GM18508 (cell line): ENCODE data around the gene RNF141.

Source experiments
- ATAC-seq: cut with Tn5 transposase; IDR thresholded peaks from one replicate; pipeline ENCODE4 v1.9.1; 2021; ENCODE audit warnings: moderate number of reproducible peaks; ENCODE audit not compliant: insufficient read depth, unreplicated experiment

RNF141 gene

DNA sequence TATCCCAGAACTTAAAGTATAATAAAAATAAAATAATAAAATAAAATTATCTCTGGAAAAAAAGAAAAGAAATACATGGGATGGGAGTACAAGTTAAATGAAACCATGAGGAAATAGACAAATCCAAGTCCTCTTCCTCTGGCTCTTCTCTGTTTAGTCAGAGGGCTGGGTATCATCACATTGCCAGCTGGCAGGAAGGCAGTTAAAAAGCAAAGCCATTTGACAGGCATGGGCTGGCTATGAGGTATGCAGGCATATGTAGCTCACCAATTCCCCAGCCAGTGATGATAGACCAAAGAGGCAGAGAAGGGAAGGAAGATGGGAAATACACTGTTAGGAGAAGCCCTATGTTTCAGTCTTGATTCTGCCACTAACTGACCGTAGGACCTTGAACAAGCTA lies 21.0 kb upstream of the RNF141 start:
- ATAC-seq, result no peak

DNA sequence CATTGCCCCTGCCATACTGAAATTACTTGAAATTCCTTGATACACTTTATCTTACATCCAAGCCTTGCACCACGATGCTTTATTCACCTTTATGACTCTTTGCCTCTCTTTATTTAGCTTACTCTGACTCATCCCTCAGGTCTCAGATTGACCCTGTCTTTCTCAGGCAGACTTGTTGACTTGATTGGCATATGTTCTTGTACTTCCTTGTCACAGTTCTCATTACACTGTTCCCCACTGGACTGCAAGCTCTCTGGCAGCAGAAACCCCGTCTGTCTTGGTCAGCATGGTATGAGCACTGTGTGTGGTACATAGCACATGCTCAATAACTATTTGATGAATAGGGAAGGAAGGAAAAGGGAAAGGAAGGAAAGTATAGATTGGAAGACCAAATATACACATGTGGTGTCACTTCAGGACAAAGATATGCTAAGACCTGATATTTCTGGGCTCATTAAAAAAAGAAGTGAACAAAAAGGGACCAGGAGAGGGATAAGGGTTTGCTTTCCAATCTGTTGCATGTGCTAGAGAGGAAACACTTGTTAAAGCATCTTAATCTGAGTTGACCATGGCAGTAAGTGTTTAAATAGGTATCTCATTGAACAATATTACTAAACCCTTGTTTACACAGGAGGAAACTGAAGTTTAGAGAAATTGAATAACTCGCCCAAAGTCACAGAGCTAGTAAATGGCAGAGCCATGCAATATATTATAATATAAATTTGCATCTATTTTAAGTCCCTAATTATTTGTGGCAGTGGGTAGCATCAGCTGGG lies 20.2 kb upstream of the RNF141 start:
- no peak for ATAC-seq

GRCh38 chr11:10558288-10558687 lies 17.3 kb upstream of the RNF141 start:
- ATAC-seq, result no peak

DNA sequence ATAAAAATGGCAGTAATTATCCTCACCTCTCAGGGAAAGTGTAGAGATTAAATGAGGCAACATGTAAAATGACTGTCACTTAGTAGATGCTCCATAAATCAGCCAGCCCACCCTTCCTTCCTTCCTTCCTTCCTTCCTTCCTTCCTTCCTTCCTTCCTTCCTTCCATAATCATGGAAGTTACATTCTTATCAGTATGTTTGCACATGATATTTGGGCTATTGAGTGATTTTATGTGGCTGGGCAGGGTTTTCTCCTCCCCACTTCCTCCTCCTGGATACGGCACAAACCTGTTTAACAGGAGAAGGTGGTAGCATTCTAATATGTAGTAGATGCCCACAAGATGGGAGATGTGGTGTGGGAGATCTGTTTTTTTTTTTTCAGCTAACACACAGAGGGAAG lies 15.6 kb upstream of the RNF141 start:
- no peak for ATAC-seq

DNA sequence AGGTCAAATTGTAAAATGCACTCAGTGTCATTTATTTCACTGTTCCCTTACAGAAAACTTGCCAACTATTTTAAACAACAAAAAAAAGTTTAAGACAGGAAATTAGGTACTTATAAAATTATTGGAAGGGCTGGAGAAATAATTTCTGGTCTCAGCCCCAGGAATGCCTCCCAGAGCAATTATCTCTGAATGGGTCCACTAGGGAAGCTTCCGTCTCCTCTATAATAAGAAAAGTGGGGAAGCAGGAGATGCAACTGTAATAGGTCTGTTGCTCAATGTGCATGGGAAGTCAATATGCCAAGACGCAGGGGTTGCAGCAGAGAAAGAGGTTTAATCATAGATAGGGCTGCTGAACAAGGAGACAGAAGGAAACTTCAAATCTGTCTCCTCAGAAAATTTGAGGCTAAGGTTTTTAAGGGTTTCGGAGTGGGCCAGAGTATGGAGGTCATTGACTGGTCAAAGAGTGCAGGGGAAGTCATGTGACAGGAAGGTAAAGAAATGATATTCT lies 10.9 kb upstream of the RNF141 start:
- no peak for ATAC-seq

- no peak for ATAC-seq
Observed at GRCh38 chr11:10551290-10551592, 10.3 kb upstream of the RNF141 start.

- ATAC-seq, result no peak
Observed at GRCh38 chr11:10550503-10551289, 9.7 kb upstream of the RNF141 start.

DNA sequence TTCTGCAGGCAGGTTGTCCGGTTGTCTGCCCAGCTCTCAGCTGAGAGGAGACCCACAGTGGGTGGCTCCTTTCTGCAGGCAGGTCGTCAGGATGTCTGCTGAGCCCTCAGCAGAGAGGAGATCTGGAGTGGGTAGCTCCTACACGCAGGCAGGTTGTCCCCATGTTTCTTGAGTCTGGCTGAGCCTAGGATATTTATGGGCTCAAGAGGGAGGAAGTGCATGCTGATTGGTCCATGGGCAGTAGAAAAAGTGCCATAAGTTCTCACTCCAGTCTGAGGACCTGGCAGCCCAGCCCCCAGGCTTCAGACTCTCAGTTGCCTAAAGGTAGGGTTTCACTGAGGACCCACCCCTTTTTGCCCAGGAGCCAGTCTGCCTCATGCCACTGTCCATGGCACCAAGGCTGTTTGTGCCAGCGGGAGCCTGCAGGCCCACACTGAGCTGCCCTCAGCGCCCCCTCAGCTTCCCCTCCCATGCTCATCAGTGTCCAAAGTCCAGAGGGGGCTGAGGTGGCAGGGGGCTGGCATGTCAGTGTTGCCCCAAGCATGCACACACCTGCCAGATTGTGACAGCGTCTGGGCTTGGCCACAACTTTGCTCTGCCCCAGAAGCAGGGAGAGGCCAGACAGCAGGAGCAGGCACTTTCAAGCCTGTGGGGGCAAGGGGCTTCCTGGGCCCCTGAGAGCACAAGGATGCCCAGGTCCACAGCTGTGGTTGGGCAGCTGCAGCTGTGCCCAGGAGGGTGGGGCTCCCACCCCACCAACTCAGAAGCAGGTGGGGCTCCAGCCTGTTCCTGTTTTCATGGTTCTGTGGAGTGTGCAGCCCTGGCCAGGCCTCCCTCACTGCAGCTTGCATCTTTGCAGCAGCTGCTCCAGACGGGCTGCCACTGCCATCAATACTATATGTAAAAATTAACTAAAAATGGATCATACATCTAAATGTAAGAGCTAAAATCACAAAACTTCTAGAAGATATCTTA lies 3.8 kb upstream of the RNF141 start:
- no peak for ATAC-seq

DNA sequence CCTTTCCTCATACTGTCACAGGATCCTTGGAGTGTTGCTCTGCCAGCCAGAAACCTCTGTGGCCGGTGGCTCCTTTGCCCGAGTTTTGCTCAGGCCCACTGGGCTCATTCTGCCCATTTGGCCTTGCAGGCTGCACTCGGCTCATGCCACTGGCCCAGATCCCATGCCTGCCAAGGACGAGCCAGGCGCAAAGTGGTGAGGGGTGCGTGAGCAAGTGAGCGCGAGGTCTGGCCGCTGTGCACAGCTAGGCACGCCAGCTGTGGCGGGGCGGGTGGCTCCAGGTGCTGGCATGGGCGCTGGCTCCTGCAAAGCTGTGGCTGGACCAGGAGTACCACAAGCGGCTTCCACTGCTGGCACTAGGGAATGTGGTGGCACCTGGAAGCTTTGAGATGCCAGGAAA lies 2.8 kb upstream of the RNF141 start:
- no peak for ATAC-seq

GRCh38 chr11:10542776-10543175 lies 1.8 kb upstream of the RNF141 start:
- no peak for ATAC-seq

DNA sequence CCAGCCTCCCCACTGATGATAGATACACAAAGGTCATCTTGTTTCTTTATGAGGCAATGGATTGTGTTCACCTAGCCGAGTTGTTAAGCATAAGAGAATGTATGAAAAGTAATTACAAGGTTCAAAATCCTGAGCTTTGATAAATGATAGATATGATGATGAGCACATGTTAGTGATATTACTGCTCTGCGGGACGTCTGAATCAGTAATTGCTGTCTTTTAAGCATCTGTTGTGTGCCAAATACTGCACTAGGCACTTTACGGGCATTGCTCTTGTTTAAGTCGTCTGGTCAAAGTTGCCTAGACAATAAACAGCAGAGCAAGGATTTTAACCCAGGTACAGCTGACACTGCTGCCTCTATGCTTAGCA lies 559 bp upstream of the RNF141 start:
- no peak for ATAC-seq

DNA sequence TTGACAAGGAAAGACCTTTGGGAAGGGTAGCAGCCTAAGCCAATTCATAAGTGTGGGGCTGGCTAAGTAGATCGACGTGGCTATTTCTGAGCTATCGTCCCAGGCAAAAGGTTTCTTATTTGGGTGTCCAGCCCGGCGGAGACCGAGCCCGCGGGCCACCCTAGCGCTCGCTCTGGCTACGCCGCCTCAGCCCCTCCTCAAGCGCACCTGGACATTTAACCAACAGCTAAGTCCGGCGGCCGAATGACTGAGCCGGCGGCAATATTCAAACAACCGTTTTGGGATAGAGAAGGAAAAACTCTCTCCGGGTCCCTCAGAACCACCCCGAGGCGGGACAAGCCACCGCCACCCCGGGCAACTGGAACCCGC lies 457 bp downstream of the RNF141 start:
- no peak for ATAC-seq

DNA sequence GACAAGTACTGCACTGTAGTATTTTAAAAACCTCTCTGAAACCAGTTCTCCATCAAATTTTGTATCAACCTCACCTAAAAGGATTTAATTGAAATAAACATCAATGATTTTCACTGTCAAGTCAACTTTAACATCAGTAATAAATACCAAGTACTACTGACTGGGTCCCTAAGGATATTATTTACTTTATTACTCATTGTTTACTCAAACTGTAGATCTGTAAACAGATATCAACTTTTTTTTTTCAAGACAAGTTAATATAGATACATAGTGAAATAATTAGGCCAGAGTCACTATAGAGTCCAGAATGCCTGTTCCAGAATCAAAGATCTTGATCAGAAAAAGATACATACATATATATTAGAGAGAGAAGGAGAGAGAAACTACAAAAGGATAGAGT lies 1.6 kb downstream of the RNF141 start:
- ATAC-seq, result no peak

GRCh38 chr11:10538924-10539323 lies 2.1 kb downstream of the RNF141 start:
- ATAC-seq, result no peak

DNA sequence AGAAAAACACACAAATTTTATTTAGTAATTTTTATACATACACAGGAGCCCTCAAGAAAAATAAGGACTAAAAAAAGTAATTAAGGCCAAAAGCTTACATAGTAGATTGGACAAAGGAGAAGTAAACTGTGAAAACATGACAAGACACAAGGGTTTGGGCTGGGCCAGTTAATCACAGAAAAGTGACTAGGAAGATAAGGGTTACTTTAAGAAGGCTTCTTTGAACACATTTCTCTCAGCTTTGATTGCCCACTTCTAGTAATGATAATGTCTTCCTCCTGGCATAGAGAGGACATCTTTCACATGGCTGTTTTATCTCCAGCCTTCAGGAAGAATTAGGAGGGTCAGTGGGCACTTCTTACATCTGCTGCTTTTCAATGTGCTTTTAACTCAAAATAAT lies 3.4 kb downstream of the RNF141 start:
- no peak for ATAC-seq

- no peak for ATAC-seq
Observed at GRCh38 chr11:10534316-10534715, 6.7 kb downstream of the RNF141 start.

DNA sequence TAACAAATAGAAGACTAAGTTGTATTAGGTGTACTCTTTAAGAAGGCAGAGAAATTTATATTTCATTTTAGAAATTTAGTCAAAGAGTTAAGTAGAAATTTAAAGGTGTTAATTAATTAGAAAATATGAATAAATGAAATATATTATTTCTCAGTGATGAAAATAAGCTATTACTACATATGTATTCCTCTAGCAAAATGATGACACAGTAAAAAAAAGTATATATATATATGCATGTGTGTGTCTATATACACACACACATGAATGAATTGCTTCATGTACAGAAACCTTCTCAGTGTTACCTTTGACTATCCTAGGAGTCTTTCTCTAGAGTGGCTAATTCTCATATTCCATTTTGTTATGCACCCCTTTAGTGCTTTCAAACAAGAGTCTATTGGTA lies 7.7 kb downstream of the RNF141 start:
- ATAC-seq, result no peak

- ATAC-seq, result no peak
Observed at GRCh38 chr11:10532526-10532925, 8.5 kb downstream of the RNF141 start.

GRCh38 chr11:10529279-10529678 lies 11.7 kb downstream of the RNF141 start:
- no peak for ATAC-seq

GRCh38 chr11:10528121-10528520 lies 12.9 kb downstream of the RNF141 start:
- ATAC-seq, result no peak
